NK-92 treated with Interleukin-12 subunit alpha and Interleukin-12 subunit beta, amount 100 ng/mL, for 24 hours (cell line): ENCODE results near the gene CHD1.
"Not testable (repeated sequence)": the region's sequence is repeated elsewhere in the genome, so short reads cannot be mapped to it uniquely, and the experiment has no call there.

Experiments used
- DNase-seq: peaks from one replicate; lab custom pipeline; 2025; lab: John Stamatoyannopoulos, UW

The CHD1 gene

DNA sequence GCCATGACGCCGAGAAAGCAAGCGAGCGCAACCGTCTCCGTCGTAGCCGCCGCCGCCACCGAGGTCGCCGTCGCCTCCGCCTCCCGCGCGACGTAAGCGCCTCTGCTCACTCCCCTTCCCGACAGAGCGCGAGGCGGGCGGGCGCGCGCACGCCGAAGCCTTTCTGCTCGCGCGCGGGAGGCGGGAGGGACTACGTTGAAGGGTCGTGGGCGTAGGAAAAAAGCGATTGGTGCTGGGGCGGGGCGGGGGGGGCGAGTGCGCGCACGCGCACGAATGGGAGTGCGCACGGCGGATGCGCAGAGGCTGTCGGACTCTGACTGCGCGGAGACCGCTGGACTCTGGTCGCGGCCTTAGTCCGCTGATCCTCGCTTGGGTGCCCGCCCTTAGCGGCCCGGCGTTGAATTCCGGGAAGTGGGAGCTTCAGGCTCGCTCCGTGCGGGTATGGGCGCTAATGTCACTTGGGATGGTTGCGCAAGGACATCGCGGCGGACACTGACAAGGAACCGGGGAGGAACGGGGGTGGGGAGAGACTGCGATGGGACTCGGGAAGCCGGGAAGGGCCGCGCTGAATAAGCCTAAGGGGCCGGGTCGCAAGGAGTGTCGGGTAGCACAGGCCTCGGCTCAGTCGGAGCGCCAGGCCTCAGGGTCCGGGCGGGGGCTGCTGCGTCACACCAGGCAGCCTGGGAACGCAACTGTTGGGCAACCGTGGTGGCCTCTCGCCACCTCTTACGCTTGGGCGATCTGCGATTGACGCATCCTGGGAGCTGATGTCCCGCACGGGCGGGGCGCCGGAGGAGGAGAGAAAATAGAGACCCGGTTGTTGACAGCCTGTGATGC is at the start of gene CHD1:
Gene CHD1 (minus strand): TSS at position 135 of the 837 bp plus-strand sequence. CDS start 2,621 bp downstream, outside the sequence.
- DNase-seq = peak; percentile 94

DNA sequence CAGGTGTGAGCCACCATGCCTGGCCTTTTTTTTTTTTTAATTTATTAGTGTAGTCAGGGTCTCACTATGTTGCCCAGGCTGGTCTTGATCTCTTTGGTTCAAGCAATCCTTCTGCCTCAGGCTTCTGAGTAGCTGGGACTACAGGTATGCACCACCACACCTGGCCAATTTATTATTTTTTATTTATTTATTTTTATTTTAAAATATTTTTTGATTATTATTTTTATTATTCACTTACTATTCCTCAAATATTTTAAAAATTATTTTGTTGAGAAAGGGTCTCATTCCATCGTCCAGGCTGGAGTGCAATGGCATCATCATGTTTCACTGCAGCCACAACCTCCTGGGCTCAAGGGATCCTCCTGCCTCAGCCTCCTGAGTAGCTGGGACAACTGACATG is 49.7 kb upstream of the CHD1 start:
- DNase-seq = no peak

DNA sequence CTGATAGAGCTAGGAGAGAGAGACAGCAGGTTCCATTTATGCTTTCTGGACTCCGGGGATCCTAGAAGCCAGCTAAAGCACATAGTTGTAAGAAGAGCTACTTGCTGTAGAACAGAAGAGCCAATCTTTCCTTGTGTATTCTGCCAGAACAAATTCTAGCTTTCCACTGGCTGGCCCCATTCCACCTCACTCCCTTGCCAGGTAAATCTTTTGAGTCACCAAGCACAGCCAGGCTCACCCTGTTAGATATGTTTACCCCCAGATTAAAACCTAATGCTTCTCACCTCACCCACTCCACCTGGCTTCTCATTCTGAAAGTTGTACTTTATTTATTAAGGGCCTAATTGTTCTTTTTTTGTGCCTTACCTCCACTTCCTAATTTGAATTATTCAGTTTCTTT is 48.9 kb upstream of the CHD1 start:
- DNase-seq = no peak

DNA sequence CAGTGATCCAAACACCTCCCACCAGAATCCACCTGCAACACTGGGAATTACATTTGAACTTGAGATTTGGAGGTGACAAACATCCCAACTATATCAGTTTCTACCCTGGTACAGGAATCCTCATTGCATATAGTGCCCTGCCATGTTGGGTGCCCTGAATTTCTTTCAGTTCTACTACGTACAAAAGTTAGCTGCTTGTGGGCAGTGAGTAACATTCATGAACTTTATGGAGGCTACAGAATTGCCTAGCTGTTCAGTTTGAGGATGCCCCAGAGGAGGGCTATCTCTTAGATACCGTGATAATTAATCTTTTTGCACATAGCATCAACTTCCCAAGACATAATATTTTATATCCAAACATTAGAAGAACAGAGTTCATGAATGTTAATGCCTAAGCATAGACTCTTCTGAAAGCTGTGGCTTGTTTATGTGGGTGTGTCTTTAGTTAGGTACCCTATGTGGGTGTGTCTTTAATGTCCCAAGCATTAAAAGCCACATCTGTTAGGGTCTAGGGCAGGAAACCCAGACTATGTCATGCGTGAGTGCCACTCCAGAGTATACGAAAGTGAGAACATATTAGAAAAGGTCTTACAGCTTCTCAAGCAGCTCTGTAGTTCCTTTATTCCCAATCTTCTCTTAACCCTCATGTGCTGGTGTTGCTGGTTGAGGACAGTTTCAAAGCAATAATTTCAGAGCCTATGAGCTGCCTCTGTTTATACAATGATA is 47.0 kb upstream of the CHD1 start:
- DNase-seq = no peak

DNA sequence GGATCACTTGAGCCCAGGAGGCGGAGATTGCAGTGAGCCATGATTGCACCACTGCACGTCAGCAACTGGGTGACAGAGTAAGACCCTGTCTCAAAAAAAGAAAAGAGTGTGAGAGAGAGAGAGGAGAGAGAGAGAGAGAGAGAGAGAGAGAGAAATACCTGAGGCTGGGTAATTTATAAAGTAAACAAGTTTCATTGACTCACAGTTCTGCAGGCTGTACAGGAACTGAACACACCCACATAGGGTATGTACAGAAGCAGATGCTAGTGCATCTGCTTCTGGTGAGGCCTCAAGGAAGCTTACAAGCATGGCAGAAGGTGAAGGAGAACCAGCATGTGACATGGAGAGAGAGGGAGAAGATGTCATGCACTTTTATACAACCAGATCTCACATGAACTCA is 46.4 kb upstream of the CHD1 start:
- no peak for DNase-seq

DNA sequence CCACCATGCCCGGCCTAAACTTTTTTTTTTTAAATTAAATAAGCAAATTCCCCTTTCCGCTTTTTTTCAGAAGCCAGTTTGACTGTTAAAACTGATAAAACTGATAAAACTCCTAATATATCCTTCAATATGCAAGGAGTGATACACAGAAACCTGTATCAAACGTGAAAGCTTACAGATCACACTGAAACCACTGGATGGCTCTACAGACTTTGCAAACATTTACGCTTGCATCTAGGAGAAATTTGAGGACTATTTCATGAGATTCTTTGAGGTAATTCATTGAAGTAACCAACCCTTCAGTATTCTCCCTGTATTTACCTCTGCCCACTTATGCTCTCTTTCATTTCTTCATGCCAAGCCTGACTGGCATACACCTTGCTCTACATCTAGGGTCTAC is 40.6 kb upstream of the CHD1 start:
- DNase-seq = no peak

DNA sequence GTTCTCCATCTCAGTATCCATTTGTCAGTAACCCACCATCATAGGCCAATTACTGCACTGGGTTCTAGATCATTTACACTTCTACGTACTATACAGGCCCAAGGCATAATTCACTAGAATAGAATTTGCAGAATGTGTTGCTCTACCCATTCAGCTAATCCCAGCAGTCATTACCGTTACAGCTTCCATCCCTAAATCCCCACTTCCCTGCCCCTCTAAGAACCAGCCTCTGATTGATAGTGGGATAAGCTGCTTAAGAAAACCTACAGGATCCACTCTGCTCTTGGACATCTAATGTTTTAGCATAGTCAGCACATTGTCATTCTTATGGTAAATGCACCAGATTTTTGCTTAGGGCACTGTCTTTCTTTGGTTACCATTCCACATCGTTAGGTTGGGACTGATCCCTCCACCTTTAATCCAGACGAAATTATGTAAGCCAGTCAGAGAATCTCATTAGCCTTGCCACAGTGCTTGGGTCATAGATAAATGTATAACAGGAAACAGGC is 39.3 kb upstream of the CHD1 start:
- DNase-seq = no peak

DNA sequence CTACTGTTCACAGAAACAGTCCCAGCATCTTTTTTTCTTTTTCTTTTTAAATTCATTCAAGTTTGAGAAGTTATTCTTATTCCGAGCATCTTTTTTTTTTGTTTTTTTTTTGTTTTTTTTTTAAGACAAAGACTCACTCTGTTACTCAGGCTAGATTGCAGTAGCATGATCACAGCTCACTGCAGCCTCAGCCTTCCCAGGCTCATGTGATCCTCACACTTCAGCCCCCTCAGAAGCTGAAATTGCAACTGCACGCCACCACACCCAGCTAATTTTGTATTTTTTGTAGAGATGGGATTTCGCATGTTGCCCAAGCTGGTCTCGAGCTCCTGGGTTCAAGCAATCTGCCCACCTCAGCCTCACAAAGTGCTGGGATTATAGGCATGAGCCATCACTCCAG is 36.4 kb upstream of the CHD1 start:
- DNase-seq = no peak

DNA sequence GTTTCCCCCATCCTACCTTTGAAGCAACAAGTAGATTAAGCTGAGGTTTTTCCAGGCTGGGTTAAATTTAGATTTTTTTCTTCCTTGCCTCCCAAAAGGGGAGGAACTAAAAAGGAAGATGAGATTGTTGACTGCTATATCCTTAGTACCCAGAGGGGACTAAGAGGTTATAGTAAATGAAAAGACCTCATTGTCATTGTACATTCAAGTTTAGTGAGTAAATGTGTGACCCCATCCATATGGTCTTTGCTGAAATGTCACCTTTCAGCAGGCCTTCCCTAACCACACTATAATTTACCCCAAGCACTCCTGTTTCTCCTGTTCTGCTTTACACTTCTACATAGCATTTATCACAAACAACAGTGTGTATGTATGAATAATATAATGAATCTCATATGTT is 35.8 kb upstream of the CHD1 start:
- DNase-seq = no peak

DNA sequence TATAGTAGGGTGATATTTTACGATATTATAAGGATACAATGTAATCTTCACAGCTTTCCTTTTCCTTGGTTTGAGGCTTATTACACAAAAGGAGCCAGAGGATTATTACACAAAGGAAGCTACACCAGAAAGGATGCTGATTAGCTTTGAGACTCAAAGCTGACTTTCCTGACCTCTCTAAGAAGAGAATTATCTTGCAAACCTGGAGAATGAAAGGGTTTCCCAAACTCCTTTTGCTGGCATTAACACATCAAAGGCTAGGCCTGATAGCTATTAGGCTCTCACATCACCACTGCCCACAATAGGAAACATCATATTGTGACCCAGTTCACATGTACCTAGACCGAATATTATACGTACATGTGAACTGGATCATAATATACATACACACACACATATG is 34.2 kb upstream of the CHD1 start:
- DNase-seq = no peak

DNA sequence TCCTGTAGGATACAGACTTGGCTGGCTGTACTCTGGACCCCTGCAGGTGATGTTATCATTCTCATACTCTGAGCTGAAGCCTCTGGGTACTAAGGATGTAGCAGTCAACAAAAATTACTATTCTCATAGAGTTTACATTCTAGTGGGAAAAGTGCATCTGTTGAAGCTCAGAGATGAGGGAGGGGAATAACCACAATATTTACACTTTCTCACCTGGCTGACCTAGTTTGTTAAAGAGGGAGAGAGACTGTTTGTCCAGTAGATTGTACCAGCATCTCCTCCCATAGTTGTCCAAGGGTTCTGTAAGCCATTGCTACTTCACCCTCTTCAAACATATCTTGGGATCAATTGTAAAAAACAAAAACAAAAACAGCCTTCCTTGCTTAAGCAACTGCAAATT is 33.8 kb upstream of the CHD1 start:
- DNase-seq = no peak

DNA sequence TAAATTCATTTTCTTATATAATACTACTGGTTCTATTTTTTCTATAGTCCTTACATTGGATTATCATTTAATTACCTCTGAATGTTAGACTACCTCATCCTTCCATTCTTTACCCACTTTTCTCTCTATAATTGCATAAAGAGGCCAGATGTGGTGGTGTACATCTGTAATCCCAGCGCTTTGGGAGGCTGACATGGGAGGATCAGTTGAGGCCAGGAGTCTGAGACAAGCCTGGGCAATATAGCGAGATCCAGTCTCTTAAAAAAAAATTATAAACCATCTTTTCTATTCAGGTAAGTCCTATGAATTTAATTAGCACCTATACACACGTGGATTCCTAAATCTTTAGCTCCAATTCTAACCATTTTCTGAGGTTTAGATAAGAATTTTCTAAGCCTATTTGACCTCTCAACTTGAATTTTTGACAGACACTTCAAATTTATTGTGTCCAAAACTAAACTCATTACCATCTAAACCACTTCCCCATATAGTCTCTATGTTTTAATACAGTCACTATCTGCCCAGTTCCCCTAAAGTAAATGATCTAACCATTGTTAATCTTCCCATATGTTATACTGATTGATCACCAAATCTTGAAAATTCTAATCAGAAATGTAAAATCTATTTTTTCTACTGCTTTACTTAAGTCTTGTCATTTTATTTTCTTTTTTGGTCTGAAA is 33.0 kb upstream of the CHD1 start:
- no peak for DNase-seq

DNA sequence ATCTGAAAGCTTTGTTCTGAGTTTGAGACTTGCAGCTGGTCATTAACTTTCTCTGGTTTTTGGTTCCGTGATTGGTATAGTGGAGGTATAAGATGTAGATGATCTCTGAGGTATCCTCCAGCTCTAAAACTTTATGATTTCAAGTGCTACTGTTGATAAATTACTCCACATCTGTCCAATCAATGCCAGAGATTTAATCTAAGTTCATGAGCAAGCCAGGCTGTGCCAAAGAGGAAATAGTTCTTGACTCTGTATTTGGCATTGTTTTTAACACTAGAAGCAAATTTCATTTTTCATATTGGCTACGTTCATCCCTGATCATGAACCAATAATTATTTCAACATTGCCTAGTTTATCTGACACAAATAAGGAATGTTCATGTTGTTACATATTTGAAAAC is 28.5 kb upstream of the CHD1 start:
- no peak for DNase-seq

DNA sequence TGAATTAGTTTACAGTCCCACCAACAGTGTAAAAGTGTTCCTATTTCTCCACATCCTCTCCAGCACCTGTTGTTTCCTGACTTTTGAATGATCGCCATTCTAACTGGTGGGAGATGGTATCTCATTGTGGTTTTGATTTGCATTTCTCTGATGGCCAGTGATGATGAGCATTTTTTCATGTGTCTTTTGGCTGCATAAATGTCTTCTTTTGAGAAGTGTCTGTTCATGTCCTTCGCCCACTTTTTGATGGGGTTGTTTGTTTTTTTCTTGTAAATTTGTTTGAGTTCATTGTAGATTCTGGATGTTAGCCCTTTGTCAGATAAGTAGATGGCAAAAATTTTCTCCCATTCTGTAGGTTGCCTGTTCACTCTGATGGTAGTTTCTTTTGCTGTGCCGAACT is 27.1 kb upstream of the CHD1 start:
- not testable (repeated sequence) for DNase-seq

DNA sequence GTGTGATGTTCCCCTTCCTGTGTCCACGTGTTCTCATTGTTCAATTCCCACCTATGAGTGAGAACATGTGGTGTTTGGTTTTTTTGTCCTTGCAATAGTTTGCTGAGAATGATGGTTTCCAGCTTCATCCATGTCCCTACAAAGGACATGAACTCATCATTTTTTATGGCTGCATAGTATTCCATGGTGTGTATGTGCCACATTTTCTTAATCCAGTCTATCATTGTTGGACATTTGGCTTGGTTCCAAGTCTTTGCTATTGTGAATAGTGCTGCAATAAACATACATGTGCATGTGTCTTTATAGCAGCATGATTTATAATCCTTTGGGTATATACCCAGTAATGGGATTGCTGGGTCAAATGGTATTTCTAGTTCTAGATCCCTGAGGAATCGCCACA is 26.7 kb upstream of the CHD1 start:
- not testable (repeated sequence) for DNase-seq

DNA sequence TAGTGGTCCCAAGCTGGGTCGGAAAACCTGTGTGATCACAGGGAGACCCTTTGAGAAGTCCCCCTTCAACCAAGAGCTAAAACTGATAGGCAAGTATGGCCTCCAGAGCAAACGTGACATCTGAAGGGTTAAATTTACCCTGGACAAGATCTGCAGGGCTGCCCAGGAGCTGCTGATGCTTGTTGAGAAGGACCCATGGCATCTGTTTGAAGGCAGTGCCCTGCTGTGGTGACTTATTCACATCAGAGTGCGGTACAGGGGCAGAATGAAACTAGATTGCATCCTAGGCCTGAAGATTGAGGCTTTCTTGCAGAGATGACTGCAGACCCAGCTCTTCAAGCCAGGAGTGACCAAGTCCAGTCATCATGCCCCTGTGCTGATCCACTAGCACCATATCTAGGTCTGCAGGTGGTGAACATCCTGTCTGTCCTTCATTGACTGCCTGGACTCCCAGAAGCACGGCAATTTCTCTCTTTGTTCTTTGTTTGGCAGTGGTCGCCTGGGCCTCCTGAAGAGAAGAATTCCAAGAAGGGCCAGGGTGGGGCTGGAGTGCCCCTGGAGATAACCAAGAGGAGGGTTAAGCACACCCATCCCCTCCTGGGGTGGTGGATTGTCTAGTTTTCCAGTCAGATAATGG is 25.7 kb upstream of the CHD1 start:
- DNase-seq = no peak

DNA sequence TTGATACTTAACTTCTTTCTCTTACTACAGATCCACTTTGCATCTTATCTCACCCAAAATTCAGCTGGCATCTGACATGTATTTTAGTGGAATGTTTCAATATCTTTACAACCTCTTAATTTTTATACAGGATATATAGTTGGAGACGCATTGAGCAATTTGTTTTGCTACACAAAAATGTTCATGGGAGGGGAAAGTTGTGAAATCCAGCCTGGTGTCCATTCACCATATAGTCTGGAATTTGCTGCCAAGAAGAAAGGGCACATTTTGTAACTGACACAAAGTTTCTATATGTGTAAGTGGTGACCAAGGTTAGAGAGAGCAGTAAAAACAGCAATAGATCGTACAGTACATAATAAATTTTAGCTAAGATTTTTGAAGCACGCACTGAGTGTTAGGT is 14.0 kb upstream of the CHD1 start:
- DNase-seq = no peak

DNA sequence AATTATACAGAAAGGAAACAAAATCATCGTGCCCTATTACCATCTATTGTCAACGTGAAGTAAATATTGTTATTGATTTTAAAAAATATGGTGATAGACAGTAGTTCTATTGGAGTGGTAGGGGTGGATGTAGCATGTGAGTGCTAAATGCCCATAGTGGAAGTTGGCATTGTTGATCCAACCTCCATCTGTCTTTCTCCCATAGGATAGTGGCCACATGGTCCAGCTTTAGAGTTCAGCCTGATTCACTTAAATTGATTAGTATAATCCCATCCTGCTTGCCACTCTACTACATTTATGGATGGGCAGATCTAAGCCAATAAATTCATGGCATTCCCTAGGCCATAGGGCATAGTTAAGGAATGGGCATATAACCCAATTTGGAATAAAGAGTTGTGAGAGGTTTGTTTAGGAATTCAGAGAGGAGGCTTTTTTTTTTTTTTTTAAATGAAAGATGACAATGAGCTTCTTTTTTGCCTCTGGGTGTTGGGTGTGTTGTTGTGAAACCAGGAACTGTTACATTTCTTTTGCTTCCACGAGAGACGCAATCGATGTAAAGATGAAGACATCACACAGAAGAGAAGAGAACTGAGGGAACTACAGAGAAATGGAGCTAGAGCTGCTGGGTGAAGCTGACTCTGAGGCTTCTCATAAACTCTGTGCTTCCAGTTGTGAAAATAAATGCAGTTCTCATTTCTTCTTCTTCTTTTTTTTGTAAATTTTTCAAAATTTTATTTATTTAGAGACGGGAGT is 12.5 kb upstream of the CHD1 start:
- no peak for DNase-seq

DNA sequence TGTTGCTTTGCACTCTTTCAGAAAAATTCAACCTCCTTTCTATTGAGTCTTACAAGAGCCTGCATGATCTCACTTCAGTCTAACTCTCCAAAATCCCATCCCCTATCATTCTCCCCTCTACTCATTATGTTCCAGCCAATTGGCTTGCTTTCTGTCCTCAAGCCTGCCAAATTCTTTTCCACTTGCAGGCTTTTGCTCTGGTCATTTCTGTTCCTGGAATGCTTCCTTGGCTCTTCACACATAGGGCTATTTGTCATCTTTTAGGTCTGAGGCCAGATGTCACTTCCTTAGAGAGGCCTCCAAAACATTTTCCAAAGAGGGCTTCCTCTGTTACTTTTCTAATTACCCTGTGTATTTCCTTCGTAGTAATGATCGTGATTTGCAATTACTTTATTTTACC is 11.8 kb upstream of the CHD1 start:
- DNase-seq = no peak

DNA sequence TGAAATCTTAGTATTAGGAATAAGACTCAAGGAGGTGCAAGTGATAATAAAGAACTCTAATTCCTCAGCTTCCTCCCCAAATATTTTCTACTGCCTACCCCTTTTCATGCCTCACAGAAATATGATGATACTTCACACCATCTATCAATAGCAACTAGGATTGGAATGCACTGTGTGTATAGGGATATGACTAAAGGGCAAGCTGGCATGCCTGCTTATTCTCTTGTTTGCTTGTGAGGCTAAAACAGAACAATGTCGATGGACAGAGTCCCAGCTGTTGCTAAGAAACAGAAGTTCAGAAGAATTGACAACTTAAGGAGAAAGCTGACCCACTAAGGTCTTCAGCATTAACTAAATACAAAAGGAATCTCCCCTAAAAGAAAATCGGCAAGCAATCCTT is 9.7 kb upstream of the CHD1 start:
- no peak for DNase-seq

DNA sequence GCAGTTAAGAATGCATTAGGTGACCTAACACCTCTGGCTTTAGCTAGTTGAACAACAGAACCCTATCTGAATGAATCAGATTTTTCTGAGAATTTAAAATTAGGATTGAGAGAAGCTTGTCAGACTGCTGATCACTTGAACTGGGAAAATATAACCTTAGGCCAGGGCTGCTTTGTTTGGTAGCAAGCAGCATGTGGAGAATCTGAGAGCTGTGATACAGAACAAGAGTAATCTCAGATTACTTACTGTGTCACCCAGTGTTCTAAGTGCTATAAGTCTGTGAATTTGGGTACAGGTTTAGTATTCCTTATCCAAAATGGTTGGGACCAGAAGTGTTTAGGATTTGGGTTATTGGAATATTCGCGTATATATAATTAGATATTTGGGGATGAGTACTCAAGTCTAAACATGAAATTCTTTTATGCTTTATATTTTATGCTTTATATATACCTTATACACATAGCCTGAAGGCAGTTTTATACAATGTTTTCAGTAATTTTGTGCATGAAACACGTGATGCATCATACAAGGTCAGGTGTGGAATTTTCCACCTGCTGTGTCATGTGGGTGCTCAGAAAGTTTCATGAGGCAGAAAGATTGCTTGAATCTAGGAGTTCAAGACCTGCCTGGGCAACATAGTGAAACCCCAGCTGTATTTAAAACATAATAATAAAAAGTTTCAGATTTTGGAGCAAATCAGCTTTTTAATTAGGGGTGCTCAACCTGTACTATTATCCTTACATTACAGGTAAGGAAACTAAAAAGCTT is 8.3 kb upstream of the CHD1 start:
- DNase-seq = no peak
